ENCODE measurements around the gene GRN.

DNA sequence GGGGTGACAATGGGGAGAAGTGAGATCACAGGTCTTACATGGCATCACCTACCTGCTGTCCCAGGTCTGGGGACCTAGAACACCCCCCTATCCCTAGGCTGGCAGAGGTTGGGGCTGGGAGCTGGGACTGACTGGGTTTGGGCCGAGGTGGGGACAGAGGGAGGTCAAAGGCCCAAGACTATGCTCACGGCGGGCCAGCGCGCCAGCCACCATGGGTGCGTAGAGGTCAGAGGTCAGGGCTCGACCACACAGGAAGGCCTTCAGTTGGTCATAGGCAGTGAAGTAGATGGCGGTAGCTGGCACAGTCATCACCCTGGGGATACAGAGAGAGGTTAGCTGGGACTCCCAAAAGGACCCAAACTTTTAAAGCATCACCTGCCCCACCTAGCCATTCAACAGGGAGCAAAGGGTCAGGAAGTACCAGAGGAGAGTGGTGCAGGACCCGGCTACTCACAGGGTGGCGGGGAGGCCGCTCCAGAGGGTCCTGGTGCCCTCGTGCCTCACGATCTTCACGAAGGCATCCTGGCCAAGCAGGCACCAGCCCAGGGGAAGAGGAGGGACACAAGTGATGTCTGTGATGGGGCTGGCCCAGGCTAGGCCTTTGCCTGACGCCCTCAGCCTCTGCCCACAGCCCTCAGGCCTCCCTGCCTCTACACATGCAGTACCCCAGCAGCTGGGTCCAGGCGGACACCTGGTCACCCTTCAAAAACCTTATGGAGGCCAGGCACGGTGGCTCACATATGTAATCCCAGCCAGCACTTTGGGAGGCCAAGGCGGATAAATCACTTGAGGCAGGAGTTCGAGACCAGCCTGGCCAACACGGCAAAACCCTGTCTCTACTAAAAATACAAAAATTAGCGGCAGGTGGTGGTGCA, 23.6 kb upstream of the GRN start:
- no peak for TF ChIP-seq TAF1 (IDR thresholded peaks at IDR 0.05; ENCODE audit: borderline replicate concordance, insufficient read depth, low read length)
- no peak for TF ChIP-seq POLR2AphosphoS5 (IDR thresholded peaks at IDR 0.05; ENCODE audit: low read depth, low read length)

Measured in PFSK-1 (cell line).